HepG2 (cell line): ENCODE measurements around the gene ALG11.

Experiments used
- NCOA1 ChIP-seq: sonication (generic); formaldehyde crosslinking; IDR thresholded peaks from 2 replicates; pipeline ENCODE4 v1.9.0; 2021; ENCODE audit warnings: missing genetic modification reagents
- TAF1 ChIP-seq: sonication (generic); formaldehyde crosslinking; IDR thresholded peaks from 2 replicates; pipeline ENCODE4 v1.4.0; 2020; ENCODE audit warnings: missing genetic modification reagents
- ZNF883 ChIP-seq: sonication (generic); formaldehyde crosslinking; IDR thresholded peaks from 2 replicates; pipeline ENCODE4 v1.5.1; 2020; ENCODE audit warnings: mild to moderate bottlenecking, missing genetic modification reagents; ENCODE audit errors: not compliant biosample characterization
- TF ChIP-seq, protein P1 (sequence below): sonication (generic); formaldehyde crosslinking; conservative IDR thresholded peaks from 2 replicates; pipeline ENCODE4 v1.4.0; 2020; ENCODE audit warnings: missing genetic modification reagents
- TF ChIP-seq, protein P2 (sequence below): sonication (generic); formaldehyde crosslinking; IDR thresholded peaks from 2 replicates; pipeline ENCODE4 v1.5.0; 2020; ENCODE audit warnings: mild to moderate bottlenecking, missing genetic modification reagents, moderate library complexity

DNA sequence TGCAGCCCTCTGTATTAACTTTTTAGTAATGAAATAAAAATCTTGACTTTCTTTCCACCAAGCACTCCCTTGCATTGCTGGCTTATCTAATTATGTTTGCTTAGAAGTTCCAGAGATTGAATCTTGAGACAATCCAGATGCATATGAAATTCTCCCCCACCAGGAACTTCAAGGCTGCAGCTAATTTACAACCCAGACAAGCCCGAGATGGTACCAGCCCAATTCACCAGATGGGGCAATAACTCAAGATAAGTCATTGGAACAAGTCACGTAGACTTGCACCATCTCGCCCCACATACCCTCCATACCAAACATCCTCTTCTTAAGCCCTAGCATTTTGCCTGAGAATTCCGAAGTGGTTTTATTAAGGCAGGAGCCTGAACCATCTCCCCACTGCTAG, 41.3 kb downstream of the ALG11 start:
- no peak for TF ChIP-seq TAF1 (CRISPR knock-in tag)
- no peak for TF ChIP-seq ZNF883
- no peak for TF ChIP-seq NCOA1 (CRISPR knock-in tag)
- TF ChIP-seq, protein P1, sequence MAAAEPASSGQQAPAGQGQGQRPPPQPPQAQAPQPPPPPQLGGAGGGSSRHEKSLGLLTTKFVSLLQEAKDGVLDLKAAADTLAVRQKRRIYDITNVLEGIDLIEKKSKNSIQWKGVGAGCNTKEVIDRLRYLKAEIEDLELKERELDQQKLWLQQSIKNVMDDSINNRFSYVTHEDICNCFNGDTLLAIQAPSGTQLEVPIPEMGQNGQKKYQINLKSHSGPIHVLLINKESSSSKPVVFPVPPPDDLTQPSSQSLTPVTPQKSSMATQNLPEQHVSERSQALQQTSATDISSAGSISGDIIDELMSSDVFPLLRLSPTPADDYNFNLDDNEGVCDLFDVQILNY (CRISPR knock-in tag), result no peak
- TF ChIP-seq, protein P2, sequence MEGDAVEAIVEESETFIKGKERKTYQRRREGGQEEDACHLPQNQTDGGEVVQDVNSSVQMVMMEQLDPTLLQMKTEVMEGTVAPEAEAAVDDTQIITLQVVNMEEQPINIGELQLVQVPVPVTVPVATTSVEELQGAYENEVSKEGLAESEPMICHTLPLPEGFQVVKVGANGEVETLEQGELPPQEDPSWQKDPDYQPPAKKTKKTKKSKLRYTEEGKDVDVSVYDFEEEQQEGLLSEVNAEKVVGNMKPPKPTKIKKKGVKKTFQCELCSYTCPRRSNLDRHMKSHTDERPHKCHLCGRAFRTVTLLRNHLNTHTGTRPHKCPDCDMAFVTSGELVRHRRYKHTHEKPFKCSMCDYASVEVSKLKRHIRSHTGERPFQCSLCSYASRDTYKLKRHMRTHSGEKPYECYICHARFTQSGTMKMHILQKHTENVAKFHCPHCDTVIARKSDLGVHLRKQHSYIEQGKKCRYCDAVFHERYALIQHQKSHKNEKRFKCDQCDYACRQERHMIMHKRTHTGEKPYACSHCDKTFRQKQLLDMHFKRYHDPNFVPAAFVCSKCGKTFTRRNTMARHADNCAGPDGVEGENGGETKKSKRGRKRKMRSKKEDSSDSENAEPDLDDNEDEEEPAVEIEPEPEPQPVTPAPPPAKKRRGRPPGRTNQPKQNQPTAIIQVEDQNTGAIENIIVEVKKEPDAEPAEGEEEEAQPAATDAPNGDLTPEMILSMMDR (CRISPR knock-in tag), result no peak
